HepG2 (cell line): ENCODE measurements around the gene C10orf71.
A peak's percentile ranks its signal among the peaks of the same experiment; 100 is the strongest.

Source experiments
- CEBPB ChIP-seq: IDR thresholded peaks from 2 replicates; pipeline ENCODE4 v1.6.1; 2011; ENCODE audit warnings: low read depth, low read length, improper control_type of control experiment, borderline replicate concordance
- CTCF ChIP-seq: sonication (generic); formaldehyde crosslinking; IDR thresholded peaks from 2 replicates; pipeline ENCODE4 v1.5.0; 2020; ENCODE audit warnings: mild to moderate bottlenecking, missing genetic modification reagents, moderate library complexity
- NFIB ChIP-seq: sonication (generic); formaldehyde crosslinking; IDR thresholded peaks from 2 replicates; pipeline ENCODE4 v1.9.0; 2021; ENCODE audit warnings: missing genetic modification reagents, mild to moderate bottlenecking, borderline replicate concordance
- TBX3 ChIP-seq: fragments of 450-650 bp; IDR thresholded peaks from 2 replicates; pipeline ENCODE4 v1.6.1; 2017; ENCODE audit warnings: antibody characterized with exemption, mild to moderate bottlenecking, inconsistent platforms, borderline replicate concordance
- ZNF629 ChIP-seq: sonication (generic); formaldehyde crosslinking; conservative IDR thresholded peaks from 2 replicates; pipeline ENCODE4 v1.5.0; 2020; ENCODE audit warnings: missing genetic modification reagents
- ZNF777 ChIP-seq: sonication (generic); formaldehyde crosslinking; IDR thresholded peaks from 2 replicates; pipeline ENCODE4 v1.4.0; 2020; ENCODE audit warnings: missing genetic modification reagents
- TF ChIP-seq, protein P1 (sequence below): sonication (generic); formaldehyde crosslinking; IDR thresholded peaks from 2 replicates; pipeline ENCODE4 v1.5.1; 2020; ENCODE audit warnings: missing genetic modification reagents, mild to moderate bottlenecking, borderline replicate concordance

DNA sequence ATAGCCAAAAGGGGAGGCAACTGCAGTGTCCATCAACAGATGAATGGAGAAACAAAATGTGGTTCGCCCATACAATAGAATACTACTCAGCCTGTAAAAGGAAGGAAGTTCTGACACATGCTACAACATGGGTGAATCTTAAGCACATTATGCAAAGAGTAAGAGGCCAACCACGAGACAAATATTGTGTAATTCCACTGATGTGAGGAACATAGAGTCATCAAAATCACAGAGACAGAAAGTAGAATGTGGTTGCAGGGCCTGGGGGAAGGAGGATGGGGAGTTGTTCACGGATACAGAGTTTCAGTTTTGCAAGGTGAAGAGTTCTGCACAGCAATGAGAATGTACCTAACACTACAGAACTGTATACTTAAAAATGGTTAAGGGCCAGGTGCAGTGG lies 13.7 kb upstream of the C10orf71 start:
- no peak for TF ChIP-seq NFIB (CRISPR knock-in tag)
- no peak for TF ChIP-seq ZNF629 (CRISPR knock-in tag)
- no peak for TF ChIP-seq ZNF777
- TF ChIP-seq CEBPB: peak; percentile 16; the same call in 1 of the 2 replicates
- TF ChIP-seq, protein P1, sequence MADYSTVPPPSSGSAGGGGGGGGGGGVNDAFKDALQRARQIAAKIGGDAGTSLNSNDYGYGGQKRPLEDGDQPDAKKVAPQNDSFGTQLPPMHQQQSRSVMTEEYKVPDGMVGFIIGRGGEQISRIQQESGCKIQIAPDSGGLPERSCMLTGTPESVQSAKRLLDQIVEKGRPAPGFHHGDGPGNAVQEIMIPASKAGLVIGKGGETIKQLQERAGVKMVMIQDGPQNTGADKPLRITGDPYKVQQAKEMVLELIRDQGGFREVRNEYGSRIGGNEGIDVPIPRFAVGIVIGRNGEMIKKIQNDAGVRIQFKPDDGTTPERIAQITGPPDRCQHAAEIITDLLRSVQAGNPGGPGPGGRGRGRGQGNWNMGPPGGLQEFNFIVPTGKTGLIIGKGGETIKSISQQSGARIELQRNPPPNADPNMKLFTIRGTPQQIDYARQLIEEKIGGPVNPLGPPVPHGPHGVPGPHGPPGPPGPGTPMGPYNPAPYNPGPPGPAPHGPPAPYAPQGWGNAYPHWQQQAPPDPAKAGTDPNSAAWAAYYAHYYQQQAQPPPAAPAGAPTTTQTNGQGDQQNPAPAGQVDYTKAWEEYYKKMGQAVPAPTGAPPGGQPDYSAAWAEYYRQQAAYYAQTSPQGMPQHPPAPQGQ (CRISPR knock-in tag): no peak
- no peak for TF ChIP-seq TBX3
- TF ChIP-seq CTCF (CRISPR knock-in tag): no peak
